ENCODE data around the gene KCNJ13. TPM values are rescaled to one million over a fixed set of nuclear protein-coding genes. Genes with fewer than 3 reads are reported as not detected.

The KCNJ13 gene
- polyA plus RNA-seq (2012; ENCODE audit: insufficient read depth, insufficient read length, low read depth): not detected

DNA sequence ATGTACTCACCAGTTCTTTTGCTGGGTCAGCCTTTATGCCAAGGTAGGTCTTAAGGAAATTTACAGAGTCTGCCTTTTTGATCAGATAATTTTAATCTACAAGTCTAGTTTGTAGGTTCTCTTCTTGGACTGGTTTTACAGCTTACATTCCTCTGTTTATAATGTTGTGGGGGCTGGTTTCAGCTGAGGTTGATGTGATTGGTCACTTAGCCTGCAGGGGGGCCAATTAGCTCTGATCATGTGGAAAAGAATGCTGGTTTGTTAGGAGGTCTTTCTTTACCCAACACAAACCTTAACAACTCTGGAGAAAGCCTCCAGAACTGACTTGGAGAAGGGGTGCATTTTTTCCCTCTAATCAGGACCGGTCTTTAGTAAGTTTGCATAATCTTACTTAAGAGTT, at the start of gene KCNJ13:
TSS of gene KCNJ13 (minus strand) at position 131 of the 400 bp plus-strand sequence. CDS start 5,203 bp downstream, outside the sequence.
- H3K27me3 ChIP-seq: no peaks in the 10 kb centered on the region
- no peak for DNase-seq
- no peaks in the 10 kb centered on the region for H3K9me3 ChIP-seq
- no peak within 1 kb of the TSS for H3K4me3 ChIP-seq (ENCODE audit: low read depth, low read length)
- peaks cover 5% of the 10 kb centered on the region for H3K36me3 ChIP-seq
- H3K4me1 ChIP-seq: no peaks in the 10 kb centered on the region; the same call in 1 of the 2 replicates
- TF ChIP-seq CTCF (IDR thresholded peaks at IDR 0.05; ENCODE audit: low read depth, low read length): no peak

- TF ChIP-seq CTCF (IDR thresholded peaks at IDR 0.05; ENCODE audit: low read depth, low read length): no peak
- Histone ChIP-seq H3K9me3 (no peaks in the 10 kb centered on the region), H3K27me3 (no peaks in the 10 kb centered on the region), H3K36me3 (peaks cover 61% of the 10 kb centered on the region), H3K4me3 (ENCODE audit: low read depth, low read length) (no peak overlapping the region), H3K4me1 (no peaks in the 10 kb centered on the region)
- DNase-seq: no peak
These were observed 41.4 kb upstream of the KCNJ13 start for GRCh38 chr2:232817756-232818155.

- no peak for DNase-seq
- no peak for TF ChIP-seq CTCF (IDR thresholded peaks at IDR 0.05; ENCODE audit: low read depth, low read length)
- H3K36me3 ChIP-seq: peaks cover 64% of the 10 kb centered on the region
- no peaks in the 10 kb centered on the region for H3K4me1 ChIP-seq
- no peaks in the 10 kb centered on the region for H3K9me3 ChIP-seq
- H3K27me3 ChIP-seq: no peaks in the 10 kb centered on the region
- H3K4me3 ChIP-seq (ENCODE audit: low read depth, low read length): no peak overlapping the region
These were observed 40.3 kb upstream of the KCNJ13 start for GRCh38 chr2:232816657-232817056.

GRCh38 chr2:232815569-232815968, 39.2 kb upstream of the KCNJ13 start:
- Histone ChIP-seq H3K4me1 (no peaks in the 10 kb centered on the region), H3K36me3 (peaks cover 67% of the 10 kb centered on the region), H3K27me3 (no peaks in the 10 kb centered on the region), H3K4me3 (ENCODE audit: low read depth, low read length) (no peak overlapping the region), H3K9me3 (no peaks in the 10 kb centered on the region)
- no peak for DNase-seq
- no peak for TF ChIP-seq CTCF (IDR thresholded peaks at IDR 0.05; ENCODE audit: low read depth, low read length)

DNA sequence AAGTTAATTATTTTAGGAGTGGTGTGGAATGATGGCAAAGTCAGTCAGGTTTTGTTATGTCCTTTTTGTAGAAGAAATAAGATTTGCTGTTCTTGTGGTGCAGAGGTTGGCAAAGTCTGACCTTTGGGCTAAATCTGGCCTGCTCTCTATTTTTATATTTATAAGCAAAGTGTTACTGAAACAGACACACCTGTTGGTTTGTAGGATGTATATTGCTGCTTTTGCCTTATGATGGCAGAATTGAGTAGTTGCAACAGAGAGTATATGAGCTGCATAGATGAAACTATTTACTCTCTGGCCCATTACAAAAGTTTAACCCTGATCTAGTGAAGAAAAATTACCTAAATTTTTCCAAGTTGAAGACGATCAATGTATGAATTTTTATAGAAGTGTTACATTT, 34.1 kb upstream of the KCNJ13 start:
- TF ChIP-seq CTCF (IDR thresholded peaks at IDR 0.05; ENCODE audit: low read depth, low read length): no peak
- no peak for DNase-seq
- no peak overlapping the region for H3K4me3 ChIP-seq (ENCODE audit: low read depth, low read length)

GRCh38 chr2:232809349-232810124, 33.2 kb upstream of the KCNJ13 start:
- H3K4me3 ChIP-seq (ENCODE audit: low read depth, low read length): no peak overlapping the region
- no peaks in the 10 kb centered on the region for H3K4me1 ChIP-seq
- no peaks in the 10 kb centered on the region for H3K27me3 ChIP-seq
- no peak for DNase-seq
- H3K36me3 ChIP-seq: peaks cover 55% of the 10 kb centered on the region
- no peaks in the 10 kb centered on the region for H3K9me3 ChIP-seq
- no peak for TF ChIP-seq CTCF (IDR thresholded peaks at IDR 0.05; ENCODE audit: low read depth, low read length)

More for the DNA sequence above, 34.1 kb upstream of the KCNJ13 start:
- Histone ChIP-seq H3K36me3 (peaks cover 64% of the 10 kb centered on the region), H3K27me3 (no peaks in the 10 kb centered on the region), H3K4me1 (no peaks in the 10 kb centered on the region), H3K9me3 (no peaks in the 10 kb centered on the region)

All from BE2C (cell line).